HT-29 (cell line): Measurements from ENCODE around the gene RSU1. TPM values are rescaled to one million over a fixed set of nuclear protein-coding genes. Genes with fewer than 3 reads are reported as not detected.

ENCODE experiments used
- DNase-seq: peaks from one replicate; pipeline ENCODE4 v3.0.0-alpha.2; 2015; ENCODE audit warnings: low spot score
- total RNA-seq: library from RNA; depleted of rRNA; stranded (reverse); fragments of >200 nt; shearing (Covaris generic); gene quantifications from 2 replicates; pipeline ENCODE4 v1.2.3, GENCODE V29; 2014

The RSU1 gene
- total RNA-seq, 1 experiment from 2014 or later, result 9.5 TPM

DNA sequence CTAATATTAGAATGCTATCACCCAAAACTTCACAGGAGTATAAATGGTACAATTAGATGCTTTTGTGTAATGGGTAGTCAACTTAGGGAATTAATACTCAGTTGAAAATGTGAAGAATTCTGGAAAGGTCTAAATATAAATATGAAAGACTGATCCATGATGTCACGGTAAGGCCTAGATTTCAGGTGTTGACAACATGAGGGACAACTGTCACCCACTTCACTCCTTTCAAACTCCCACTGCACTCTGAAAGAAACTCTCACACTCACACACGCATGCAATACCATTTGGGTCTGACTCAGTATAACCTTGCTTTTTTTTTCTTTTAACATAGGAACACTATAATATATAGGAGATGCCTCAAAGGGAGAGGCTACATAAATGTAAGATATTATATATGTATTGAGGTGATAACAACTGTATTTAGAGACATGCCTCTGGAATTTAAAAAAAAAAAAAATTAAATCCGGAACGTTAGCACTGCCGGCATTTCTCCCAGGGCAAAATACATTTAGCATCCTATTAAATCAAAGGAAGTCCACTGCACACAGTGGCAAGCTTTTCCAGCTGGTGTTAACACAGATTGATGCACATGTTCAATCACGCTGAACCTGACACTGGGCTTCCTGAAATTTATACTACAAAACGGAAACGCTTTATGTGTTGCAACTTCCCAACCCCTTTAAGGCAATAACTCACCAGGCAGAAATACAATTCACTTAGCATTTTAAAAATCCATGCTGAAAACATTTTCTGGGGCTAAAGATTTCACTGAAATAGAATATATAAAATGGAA lies 74.9 kb downstream of the RSU1 start:
- DNase-seq, result no peak

DNA sequence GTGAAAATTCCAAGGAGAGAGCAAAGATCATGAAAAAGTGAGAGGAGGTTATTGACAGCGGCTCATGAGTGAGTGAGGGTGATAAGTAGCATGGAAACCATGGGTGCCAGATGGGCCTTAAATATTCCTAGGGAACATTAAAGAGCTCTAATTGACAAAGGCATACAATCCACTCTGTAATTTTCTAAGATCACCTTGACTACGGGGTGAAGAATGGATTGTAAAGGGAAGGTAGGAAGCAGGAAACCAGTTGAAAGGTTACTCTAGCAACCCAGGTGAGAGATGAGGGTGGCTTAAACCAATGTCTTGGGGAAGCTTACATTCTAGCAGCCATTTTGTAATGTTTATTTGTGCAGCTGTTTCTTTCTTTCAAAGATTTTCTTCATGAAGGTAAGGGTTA lies 75.7 kb downstream of the RSU1 start:
- DNase-seq, result no peak

DNA sequence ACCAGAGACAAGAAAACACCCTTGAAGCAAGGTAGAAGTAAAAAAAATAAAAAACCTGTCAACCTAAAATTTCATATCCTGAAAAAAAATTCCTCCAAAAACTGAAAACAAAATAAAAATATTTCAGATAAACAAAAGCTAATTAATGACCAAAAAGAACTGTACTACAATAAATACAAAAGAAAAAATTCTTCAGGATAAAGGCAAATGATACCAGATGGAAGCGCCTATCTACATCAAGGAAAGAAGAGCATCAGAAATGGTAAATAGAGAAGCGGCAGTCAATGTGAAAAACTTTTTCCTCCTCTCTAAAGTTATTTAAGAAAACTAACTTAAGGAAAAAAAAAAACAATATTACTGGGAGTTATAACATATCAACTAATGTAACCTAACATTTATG lies 79.8 kb downstream of the RSU1 start:
- no peak for DNase-seq

DNA sequence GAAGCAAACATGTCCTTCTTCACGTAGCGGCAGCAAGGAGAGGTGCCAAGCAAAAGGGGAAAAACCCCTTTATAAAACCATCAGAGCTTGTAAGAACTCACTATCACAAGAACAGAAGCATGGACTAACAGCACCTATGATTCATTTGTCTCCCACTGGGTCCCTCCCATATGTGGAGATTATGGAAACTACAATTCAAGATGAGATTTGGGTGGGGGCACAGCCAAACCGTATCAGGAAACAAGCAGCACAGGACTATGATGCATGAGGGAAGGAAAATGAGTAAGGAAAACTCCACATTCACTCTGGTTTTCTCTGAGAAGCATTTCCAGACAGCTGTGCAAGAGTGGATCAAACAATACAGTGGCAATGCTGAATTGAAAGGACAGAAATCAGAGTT lies 81.6 kb downstream of the RSU1 start:
- DNase-seq, result no peak

DNA sequence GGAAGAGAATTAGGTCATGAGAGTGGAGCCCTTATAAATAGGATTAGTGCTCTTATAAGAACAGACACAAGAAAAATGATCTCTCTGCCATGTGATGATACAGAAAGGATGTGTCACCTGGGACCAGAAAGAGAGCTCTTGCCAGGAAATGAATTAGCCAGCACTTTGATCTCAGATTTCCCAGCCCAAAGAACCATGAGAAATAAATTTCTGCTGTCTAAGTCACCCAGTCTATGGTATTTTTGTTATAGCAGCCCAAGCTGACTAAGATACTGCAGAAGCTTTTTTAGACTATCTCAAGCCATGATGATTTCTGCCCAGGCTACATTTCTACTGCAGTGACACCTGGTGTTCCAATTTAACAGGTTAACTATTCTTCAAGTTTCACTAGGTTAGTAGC lies 84.8 kb downstream of the RSU1 start:
- DNase-seq, result no peak

DNA sequence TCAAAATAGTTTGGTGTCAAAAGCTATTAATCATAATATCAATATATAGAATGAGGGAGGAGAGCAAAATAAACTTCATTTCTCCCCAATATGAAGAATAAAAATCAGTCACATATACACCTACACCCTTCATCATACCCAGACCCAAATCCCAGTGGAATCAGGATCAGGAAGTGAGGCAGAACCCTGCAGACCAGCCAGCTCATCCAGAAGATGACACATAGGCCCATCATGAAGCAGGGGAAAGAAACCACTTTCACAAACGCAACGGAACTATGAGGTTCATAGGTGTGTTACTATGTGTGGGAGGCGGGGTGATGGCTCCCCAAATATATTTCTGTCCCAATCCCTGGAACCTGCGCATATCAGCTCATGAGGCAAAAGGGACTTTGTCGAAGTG lies 89.0 kb downstream of the RSU1 start:
- DNase-seq, result no peak

DNA sequence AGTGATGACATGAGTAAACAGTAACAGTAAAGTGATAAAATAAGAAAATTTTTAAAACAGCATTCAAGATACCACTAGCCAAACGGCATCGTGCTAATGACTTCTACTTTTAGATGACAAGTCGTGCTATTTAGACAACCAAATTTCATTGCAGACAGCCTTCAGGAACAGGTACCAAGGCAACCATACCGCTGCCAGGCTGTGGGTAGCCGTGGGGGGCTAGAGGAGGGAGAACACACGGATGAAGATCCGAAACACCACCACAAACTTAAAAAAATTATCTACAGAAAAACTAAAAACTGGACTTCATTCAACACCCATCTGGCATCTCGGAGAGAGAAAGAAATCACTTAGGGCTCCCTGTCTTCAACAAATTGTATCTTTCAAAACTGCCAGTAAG lies 89.6 kb downstream of the RSU1 start:
- DNase-seq, result no peak

DNA sequence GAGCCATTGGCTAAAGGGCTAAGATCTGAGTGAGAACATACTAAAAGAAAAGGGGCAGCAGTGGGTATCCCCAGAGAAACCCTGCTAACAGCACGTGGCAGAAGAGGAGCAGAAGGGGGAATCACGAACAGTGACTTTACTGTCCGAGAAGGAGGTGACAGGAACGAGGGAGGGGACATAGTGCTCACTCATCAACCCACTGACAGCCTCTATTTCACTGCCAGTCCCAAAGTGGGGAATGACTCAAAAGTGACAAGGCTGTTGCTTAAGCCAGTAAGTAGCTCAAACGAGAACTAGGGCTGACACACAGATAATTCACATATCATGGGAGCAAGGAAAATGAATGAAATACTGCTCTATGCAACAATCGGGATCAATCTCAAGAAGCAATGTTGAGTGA lies 92.7 kb downstream of the RSU1 start:
- DNase-seq, result no peak

DNA sequence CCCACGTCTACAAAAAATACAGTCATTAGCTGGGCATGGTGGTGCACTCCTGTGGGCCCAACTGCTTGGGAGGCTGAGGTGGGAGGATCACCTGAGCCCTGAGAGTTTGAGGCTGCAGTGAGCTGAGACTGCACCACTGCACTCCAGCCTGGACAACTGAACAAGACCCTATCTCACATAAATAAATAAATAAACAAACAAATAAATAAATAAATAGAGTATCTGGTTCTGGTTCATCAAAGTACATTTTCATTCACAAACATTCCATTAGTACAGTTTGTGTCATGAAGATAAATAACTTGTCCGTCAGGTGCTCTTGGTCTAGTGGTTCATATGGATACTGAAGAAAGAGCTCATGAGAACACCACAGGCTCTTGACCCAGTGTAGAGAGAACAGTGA lies 96.4 kb downstream of the RSU1 start:
- no peak for DNase-seq

DNA sequence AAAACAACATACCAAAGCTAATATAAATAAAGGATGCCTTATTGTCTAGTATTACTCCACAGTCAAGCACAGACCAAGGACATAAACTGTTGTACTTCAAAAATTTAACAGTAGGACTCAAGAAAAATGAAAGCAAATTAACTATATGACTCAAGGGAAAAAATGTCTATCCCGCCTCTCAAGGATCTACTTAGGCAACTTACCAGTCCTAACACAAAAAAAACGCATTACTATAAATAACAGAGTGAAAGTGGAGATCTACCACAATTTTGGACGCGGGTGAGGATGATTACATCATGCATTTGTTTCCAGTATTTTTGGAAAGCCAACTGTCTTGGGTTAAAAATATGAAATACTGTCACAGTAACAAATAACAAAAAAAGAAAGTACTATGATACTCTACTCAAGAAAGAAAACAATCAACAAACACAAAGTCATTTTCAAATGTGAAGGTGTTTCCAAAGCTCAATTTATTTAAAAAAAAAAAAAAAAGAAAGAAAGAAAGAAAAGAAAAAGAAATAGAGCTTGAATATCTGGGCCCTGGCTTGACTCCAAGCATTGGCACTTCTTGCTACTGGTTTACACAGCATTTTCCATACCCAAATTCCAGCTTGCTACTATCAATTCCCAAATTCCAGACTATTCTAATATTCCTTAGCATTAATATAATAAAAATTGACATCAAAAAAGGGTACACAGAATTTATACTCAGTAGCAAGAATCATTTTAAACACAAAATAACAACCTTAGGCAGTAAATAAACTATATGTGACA lies 99.4 kb downstream of the RSU1 start:
- no peak for DNase-seq

DNA sequence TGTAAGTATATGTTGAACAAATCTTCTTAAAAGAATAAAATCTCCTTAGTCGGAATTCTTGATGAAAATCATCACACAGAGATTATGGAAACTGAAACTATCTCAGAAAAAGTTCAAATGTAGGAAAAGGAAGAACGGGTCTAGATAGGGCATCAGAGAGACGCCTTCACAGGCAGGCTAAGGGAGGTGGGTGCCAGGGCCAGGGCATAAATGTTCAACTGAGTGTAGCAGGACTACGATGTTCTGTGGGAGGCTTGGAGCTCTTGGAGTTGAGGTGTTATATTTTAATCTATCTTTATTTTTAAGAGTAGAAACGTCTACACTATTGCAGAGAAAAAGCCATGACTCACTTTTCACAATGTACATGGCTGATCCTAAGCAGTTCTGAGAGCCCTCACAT lies 101.2 kb downstream of the RSU1 start:
- DNase-seq, result no peak

DNA sequence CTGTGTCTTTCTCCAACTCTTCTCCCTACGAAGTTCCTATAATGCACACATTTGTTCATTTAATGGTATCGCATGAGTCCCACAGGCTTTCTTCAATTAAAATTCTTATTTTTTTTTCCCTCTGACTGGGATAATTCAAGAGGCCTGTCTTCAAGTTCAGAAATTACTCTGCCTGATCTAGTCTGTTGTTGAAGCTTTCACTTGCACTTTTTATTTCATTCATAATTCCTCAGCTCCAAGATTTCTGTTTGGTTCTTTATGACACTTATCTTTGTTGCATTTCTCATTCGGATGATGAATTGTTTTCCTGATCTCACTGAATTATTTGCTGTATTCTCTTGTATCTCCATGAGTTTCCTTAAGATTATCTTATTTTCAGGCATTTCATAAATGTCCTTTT lies 103.9 kb downstream of the RSU1 start:
- no peak for DNase-seq

DNA sequence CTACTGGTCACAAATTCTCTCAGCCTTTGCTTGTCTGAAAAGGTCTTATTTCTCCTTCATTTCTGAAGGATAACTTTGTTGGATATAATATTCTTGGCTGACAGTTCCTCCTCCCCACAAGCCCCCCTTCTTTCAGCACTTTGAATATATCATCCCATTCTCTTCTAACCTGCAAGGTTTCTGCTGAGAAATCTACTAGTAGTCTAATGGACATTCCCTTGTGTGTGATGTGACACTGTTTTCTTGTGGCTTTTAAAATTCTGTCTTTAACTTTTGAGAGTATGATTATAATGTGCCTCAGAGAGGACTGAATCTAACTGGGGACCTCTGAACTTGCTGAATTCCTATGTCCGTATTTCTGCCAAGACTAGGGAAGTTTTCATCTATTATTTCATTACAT lies 104.3 kb downstream of the RSU1 start:
- DNase-seq, result no peak

DNA sequence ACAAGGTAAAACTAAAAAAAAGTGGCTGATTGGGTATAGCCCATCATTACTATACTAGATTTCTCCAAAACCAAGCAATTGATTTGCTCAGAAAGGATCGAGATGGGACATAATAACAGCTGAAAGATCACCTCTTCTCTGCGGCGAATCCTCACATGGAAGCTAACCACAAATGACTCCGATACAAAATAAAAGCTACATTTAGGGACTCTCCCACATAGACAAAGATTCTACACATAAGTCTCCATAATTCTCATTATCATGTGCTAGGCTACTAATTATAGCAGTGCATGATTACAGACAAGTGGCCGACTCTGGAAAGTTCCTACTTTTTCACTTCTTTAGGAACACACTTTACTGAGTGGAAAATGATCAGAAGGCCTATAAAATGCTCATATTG lies 116.9 kb downstream of the RSU1 start:
- no peak for DNase-seq

DNA sequence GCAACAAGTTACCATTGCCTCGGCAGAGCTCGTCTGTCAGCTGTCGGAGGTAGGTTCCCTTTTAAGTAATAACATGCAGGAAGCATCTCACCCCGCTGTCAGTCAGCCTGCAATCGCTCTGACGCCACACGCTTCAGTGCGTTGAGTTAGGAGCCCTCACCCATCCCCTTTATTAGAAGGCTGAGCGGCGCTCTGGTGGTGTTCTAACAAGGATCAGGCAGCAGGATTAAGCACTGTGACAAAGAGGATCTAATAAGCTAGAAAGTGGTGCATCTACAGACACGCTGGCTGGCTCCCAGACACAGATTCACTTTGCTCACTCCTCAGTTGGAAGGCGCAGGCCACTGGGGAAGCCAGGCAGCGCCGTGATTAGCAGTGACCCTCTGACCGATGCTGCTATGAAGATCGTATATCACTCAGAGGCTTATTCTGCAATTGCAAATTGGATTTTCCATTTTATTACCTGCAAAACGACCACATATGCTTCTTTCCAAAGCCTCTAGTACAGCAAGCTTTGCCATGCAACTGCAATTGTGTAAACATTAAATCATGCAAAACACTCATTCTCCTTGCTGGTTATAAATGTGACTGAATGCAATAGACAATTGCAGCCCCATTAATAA lies 117.7 kb downstream of the RSU1 start:
- DNase-seq, result no peak

DNA sequence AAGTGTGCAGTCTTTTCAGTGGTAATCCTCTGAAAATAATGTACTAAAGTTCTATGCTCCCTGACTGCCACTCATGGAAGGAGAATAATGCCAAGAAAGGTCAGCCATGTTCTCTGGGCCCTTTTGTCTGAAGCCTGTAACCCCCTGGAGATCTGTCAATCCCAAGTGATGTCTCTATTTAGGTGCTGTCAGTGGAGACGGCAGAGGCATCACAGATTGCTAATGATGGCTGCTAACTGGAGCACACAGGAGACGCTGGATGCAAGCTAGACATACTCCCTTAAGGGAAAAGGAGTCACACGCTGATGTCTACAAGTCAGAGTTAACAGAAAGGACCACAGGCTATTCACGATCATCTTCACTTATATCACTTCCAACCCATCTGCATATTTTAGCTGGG lies 118.8 kb downstream of the RSU1 start:
- DNase-seq, result no peak

DNA sequence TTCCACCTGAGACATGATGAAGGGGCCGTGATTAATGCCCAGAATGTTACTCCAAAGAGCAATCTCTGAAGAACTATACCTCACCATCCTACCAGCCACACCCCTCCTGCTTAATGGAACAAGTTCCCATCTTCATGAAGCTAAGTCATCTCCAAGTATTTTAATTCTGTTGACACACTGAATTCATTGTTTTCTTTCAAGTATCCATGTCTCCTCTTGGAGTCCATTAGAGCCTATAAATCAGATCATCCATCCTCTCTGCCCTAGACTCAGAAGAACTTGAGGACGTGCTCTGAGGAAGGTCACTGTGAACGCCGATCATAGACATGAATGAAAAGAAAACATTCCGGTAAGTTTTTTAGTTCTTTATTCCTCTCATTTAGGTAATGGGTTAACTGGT lies 126.8 kb downstream of the RSU1 start:
- DNase-seq, result no peak

DNA sequence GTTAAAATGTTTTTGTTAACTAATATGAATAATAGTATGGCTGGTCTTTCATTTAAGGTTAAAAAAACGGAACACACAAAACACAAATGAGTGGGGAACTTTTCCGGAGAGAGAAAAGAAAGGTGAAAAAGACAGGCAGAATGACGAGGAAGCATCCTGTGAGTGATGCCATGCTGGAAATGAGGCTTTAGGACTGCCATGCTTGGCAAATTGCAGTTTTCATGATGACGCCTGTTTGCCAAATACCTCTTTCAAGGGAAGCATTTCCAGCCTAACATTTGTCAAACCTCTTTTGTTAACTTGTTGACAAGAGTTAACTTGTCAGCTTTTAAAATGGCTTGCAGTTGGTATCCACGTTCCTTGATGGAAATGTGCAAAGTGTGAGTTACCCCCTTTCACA lies 127.5 kb downstream of the RSU1 start:
- no peak for DNase-seq

DNA sequence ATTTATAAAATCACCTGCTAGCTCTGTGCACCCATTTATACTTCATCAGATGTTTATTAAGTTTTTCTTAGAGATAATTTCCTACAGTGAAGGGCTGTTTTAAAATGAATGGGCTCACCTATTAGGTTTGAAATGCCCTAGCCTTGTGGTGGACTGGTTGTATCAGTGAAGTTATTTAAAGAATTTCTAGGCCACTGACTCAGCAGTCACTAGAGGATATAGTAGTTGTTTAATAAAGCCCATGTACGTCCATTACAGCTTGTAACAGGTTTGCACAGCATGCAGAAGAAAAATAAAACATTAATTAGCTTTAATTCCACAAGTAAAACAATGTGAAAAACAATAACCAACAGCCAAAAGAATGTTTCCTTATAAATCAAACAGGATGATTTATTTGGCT lies 128.0 kb downstream of the RSU1 start:
- DNase-seq, result no peak

DNA sequence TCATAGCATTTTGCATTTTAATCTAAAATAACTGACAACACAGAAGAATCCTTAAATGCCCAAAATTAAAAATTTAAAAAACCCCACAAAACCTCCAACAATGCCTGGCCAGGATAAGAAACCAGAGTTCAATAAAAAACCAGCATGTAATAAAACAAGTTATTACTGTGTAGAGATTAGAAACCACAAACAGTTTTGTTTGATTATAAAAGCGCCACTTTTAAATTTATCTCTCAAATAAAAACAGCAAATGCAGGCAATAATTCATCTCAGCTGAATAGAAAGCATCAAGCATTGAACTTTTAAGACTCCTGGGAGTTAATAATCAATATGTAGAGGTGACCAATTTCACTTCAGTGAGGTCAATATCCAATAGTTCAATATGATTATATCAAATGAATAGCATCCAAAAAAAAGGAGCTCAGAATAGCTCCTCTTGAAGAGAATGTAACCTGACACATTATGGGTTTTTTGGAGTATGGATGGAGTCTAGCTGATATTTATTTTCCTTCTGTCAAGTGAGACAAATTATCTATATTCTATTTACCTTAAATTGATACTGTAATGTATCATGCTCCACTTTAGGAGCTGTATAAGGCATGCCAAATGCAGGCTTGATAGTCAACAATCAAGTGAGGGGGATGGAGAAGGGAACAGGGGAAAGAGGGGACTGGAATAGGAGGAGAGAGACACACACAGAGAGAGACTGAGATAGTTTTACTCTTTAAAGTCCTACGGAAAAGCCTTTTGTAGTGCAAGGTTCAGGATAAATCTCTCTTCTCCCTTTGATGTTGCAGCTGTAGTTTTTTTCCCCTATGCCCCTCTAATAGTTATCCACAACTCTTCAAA lies 130.9 kb downstream of the RSU1 start:
- no peak for DNase-seq

DNA sequence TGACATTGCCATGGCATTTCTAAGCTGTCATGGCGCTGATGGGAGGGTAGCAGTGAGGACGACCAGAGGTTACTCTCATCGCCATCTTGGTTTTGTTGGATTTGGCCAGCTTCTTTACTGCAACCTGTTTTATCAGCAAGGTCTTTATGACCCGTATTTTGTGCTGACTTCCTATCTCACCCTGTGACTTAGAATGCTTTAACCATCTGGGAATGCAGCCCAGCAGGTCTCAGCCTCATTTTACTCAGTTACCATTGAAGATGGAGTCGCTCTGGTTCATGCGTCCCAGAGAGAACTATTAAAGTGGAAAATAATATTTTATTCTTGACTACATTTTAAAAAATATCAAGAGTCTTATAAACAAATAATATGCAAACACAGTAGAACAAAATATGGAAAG lies 131.7 kb downstream of the RSU1 start:
- no peak for DNase-seq

DNA sequence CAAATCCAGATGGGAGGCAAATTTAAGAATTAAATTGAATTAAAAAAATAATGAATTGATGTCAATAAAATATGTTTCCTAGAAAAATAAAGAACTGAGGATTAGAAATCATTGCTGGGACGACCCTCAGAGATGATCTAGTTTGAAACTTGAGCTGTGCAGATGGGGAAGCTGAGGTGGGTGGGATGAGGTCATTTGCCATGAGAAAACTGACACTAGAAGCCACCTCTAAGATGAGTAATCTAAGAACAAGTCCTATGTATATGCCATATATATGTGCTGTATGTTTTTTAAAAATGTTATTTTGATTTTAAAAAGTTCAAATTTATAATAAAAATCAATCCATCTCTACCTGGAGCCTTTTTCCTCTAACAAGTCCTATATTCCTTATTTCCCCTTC lies 135.7 kb downstream of the RSU1 start:
- no peak for DNase-seq
